ENCODE results near the gene GUCA1A.

DNA sequence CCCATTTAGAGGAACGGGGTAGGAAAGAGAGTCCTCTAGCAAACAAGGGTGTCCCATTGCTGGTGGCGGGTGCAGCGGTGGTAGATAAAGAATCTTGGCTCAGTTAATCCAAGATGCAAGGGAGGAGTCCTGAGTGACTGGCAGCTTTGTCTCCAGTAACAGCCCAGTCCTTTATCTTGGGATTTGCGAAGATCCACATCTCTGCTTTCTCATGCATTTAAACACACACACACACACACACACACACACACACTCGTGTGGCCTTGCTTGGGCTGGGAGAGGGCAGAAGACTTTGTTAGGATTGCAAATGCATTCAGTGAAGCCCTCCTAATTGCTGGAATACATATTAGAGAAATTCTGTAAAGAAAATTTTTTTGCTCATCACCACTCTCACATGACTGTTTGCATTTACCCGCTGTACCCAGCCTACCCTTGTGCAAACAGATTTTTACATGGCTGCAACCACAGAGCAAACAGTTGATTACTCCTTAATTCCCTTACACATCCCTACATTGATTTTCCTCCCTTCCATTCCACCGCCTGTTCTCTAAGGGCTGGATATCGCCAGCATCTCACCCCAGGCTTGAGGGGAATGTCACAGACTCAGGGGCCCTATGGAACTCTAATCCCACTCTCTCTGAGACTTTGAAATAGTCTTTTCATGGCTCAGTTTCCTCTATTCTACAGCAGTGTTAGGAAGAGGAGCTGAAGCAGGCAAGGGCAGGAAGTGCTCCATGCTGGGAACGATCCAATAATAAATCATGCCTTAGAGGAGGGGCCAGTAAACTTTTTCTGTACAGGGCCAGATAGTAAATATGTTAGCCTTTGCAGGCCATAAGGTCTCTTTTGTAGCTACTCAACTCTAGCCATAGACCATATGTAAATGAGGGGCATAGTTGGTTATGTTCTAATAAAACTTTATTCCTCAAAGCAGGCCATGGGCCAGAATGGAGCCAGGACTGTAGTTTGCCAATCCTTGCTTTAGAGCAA is 34.2 kb upstream of the GUCA1A start:
- TF ChIP-seq, protein P1, sequence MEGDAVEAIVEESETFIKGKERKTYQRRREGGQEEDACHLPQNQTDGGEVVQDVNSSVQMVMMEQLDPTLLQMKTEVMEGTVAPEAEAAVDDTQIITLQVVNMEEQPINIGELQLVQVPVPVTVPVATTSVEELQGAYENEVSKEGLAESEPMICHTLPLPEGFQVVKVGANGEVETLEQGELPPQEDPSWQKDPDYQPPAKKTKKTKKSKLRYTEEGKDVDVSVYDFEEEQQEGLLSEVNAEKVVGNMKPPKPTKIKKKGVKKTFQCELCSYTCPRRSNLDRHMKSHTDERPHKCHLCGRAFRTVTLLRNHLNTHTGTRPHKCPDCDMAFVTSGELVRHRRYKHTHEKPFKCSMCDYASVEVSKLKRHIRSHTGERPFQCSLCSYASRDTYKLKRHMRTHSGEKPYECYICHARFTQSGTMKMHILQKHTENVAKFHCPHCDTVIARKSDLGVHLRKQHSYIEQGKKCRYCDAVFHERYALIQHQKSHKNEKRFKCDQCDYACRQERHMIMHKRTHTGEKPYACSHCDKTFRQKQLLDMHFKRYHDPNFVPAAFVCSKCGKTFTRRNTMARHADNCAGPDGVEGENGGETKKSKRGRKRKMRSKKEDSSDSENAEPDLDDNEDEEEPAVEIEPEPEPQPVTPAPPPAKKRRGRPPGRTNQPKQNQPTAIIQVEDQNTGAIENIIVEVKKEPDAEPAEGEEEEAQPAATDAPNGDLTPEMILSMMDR (IDR thresholded peaks at IDR 0.05; ENCODE audit: low read depth, low read length), result no peak
- TF ChIP-seq MYC (IDR thresholded peaks at IDR 0.05; ENCODE audit: low read depth, low read length), result no peak
